GM21825 (cell line): ENCODE results near the gene RNASEL.
"Not testable (repeated sequence)": the region's sequence is repeated elsewhere in the genome, so short reads cannot be mapped to it uniquely, and the experiment has no call there.

ENCODE experiments used
- ATAC-seq: cut with Tn5 transposase; IDR thresholded peaks from one replicate; pipeline ENCODE4 v1.9.1; 2021; ENCODE audit warnings: mild to moderate bottlenecking, moderate library complexity; ENCODE audit not compliant: unreplicated experiment

Gene RNASEL, protein sequence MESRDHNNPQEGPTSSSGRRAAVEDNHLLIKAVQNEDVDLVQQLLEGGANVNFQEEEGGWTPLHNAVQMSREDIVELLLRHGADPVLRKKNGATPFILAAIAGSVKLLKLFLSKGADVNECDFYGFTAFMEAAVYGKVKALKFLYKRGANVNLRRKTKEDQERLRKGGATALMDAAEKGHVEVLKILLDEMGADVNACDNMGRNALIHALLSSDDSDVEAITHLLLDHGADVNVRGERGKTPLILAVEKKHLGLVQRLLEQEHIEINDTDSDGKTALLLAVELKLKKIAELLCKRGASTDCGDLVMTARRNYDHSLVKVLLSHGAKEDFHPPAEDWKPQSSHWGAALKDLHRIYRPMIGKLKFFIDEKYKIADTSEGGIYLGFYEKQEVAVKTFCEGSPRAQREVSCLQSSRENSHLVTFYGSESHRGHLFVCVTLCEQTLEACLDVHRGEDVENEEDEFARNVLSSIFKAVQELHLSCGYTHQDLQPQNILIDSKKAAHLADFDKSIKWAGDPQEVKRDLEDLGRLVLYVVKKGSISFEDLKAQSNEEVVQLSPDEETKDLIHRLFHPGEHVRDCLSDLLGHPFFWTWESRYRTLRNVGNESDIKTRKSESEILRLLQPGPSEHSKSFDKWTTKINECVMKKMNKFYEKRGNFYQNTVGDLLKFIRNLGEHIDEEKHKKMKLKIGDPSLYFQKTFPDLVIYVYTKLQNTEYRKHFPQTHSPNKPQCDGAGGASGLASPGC

DNA sequence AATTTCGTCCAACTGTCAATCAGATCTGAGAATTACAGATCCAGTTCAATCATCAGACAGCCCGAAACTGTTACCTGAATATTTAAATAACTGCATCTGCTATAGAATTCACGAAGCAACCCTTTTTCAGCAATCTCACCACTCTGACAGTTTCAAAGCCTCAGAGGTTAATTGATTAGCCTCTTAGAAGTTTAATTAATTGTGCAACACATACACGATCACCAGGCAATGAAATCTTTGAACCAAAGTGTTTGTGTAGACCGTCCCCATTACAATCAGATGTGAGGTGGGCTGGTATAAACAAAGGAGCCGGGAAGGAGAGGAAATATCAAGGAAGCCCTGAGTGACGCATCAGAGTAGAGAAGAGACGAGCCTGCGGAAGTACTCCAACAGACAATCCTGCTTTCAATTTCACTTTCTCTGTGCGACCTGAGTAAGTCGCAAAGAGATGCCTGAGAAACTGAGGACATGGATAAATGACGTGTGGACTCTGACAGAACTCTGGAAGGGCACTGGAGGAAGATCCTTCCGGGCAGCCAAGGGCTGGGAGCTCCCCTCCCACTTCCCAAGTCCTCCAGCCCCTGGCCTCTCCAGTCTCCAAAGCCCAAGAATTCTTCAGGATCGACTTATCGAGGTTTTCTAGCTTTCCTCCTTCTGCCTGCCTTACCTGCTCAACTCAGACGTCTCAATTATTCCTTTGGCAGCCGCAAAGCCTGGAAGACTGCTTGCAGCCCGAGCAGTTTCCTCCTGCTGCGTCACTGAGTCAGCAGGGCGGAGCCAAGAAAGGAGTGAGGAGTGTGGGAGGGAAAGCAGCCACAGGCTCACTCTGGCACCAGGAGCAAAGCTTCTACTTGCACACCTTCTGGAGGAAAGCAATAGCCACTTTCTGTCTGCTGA is at the start of gene RNASEL:
Gene RNASEL, minus strand, starts transcription at position 757 of the 897 bp plus-strand sequence. CDS start 2,450 bp downstream, outside the sequence.
- peak; percentile 83 for ATAC-seq

DNA sequence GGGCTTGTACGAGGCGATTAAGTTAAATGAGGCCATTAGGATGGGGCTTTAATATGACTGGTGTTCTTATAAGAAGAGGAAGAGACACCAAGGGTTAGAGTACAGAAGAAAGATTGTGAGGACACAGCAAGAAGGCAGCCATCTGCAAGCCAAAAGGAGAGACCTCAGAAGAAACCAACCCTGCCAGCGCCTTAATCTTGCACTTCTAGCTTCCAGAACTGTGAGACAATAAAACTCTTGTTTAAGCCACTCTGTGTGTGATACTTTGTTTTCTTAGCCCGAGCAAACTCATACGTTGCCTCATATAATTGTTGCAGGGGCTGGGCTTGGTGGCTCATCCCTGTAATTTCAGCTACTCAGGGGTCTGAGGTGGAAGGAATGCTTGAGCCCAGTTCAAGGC is 48.7 kb upstream of the RNASEL start:
- ATAC-seq = no peak

DNA sequence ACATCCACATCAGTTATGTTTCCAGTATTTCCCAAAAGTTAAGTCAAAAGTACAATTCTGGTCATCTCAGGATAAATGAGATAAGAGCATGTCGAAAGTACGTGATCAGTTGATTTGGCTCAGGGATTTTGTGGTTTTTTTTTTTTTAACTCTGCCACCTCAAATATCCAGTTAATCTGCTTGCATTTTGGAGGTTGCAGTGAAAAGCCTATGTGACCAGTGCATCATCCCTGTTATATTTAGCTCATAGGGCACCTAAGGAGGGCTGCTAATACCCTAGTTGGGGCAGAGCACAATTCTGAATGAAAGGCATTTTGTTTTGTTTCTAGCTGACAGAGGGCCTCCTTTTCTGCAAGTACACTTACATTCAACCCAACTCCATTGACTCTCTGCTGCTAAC is 46.8 kb upstream of the RNASEL start:
- ATAC-seq = no peak

DNA sequence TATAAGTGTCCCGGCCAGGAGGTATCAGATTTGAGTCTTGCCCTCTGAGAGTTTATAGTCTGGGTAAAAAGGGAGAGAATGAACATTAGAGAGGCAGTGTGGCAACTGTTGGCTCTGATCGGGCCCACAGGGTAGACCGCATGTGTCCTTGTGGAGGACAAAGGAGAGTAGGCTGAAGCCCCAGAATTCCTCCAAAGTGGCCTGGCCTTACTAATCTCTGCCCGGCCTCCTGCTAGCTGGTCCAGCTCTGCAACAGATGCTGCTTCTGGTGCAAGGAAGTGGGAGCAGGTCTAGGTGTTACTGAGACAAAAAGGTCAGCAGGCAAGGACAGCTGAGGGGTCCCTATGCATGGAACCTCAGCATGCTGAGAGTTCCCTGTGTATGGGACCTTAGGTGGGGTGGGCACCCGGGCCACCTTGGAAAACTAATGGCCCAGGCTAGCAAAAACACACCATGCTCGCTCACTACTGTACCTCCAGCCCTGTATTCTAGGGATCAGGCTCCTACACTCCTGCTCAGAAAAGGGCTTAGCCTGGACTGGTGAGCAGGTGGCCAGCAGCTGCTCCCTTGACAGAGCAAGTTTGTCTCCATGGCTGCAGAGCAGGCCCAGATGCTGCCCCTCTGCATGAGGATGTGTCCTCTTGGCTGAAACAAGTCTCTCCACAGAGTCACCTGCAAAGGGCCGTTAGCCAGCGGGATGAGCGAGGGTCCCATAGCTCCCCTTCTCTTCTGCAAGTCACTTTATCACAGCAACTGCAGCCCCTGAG is 45.4 kb upstream of the RNASEL start:
- ATAC-seq = no peak

DNA sequence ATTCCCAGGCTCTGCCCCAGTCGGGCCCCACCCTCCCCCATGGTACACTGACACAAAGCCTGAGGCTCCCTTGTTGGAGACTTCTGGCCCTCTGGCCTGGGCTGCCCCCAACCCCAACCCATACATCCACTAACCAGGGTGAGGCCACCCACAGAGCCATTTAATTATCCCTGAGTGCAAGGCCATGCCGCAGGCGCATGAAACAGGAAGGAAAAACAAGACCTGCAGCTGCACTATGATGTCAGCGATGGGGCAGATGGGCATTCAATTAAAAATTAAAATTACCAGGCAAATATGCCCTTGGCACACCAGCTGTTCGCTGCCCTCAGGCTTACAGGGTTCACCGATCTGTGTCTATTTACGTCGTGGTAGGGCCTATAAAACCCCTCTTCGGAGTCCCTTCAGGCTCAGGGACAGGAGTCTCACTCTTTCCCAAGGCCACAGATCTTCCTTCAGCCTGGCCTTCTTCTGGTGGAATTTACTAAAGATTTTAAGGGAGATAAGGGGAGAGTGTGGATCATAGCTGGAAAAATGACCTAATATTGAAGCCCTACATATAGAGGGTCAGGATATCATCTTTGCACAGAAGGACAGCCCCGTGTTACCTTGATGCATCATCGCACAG is 44.7 kb upstream of the RNASEL start:
- ATAC-seq = no peak

DNA sequence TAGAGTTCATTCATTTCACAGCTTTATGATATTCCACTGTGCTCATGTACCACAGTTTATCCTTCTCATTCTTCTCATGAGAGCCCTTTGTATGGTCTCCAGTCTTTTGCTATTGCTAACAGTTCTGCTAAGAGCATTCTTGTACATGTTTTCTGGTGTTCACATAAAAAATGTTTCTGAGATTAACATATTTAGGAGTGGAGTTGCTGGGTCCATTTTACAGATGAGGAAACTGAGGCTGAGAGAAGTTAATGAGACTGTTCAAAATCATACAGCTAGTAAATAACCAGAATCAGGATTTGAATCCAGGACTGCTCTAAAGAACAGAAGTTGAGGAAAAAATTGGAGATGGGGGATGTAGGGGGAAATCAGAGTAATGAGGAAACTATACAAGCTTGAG is 44.0 kb upstream of the RNASEL start:
- no peak for ATAC-seq

DNA sequence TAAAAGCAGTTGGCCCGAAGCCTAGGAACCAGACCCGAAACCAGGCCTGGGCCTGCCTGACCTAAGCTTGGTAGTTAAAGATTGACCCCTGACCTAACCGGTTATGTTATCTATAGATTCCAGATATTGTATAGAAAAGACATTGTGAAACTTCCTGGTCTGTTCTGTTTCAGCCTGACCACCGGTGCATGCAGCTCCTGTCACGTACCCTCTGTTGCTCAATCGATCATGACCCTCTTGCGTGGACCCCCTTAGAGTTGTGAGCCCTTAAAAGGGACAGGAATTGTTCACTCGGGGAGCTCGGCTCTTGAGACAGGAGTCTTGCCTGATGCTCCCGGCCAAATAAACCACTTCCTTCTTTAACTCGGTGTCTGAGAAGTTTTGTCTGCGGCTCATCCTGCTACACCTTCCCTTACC is 43.4 kb upstream of the RNASEL start:
- ATAC-seq = not testable (repeated sequence)

DNA sequence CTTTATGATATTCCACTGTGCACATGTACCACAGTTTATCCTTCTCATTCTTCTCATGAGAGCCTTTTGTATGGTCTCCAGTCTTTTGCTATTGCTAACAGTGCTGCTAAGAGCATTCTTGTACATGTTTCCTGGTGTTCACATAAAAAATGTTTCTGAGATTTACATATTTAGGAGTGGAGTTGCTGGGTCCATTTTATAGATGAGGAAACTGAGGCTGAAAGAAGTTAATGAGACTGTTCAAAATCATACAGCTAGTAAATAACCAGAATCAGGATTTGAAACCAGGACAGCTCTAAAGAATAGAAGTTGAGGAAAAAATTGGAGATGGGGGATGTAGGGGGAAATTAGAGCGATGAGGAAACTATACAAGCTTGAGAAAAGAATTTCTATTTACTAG is 42.9 kb upstream of the RNASEL start:
- no peak for ATAC-seq

DNA sequence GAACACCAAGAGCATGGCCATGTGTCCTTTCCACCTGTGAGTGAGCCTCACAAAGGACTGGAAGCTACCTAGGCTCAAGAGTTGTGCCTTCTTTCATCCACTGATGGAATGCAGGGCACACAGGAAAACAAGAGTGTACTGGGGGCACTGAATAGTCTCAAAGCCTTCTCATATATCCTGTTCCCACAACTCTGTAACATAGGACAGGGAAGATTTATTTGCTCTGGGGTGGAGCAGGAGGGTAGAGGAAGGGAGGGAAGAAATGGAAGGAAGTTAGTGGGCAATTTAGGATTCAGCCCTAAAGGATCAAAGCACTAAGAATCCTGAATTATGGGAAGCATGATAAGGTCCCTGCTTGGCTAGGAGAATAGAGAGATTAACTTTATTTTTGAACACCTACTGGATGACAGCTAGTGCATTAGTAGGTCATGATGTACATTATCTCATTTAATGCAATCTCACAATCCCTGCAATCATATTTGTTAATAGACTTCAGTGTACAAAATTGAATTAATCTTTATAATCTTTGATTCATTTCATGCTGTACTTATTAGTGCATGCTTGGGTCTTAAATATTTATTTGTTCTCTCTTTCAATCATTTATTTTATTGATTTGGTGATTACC is 42.1 kb upstream of the RNASEL start:
- ATAC-seq = no peak

DNA sequence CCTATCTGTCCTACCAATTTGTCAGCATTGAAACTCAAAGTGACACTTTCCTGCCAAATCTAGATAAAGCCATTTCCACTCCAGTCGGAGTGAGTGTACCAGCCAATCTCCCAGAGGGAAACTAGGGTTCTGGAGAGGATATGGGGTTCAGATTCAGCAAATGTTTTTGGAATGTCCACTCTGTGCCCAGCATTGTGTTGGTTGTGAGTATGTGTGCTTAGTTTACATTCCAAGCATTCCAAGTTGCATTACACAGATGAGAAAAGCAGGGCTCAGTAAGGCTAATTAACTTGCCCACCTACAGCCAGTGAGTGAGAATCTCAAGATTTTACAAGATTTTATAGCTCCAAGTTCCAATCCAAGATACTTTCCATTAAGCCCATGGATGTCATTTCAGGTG is 41.5 kb upstream of the RNASEL start:
- ATAC-seq = no peak

DNA sequence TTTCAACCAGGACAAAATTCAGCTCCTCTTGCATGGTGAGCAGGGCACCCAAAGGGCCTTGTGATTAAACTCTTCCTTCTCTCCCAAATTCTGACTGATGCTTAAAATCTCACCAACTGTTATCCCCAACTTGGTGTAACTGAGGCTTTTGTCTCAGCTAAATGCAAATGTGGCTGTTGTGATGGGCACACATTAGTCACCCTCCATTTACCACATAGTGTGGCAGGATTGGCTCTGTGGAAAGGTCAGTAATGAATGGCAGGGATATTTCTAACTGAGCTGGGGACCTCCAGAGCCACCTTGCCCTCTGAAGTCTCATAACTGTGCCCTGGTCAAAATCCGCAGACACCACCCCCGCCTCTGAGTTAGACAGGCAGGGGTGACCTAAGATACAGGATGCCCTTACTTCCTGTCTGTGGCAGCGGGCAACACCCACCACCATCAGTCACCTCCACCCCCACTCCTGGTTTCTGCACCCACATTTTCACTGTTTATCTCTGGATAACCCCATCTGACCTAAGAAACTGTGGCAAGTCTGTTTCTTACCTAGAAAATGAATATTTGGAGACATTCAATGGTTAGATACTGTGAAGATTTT is 40.5 kb upstream of the RNASEL start:
- ATAC-seq = peak; percentile 55

DNA sequence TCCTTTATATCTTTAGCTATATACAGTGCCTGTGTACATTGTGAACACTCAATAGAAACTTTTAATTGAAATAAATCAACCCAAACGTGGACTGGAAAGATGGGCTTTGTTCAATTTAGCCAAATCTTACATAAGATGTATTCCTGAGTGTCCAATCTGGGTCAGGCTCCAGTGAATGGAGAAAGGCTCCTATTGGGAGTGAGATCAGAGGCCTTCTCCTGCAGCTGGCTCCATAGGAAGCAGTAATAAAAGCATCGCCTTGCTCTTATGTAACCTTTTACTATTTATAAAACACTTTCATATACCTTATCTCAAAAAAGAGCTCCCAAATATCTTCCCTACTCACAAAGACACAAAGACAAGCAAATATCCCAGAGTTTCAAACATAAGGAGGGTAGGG is 40.0 kb upstream of the RNASEL start:
- no peak for ATAC-seq

DNA sequence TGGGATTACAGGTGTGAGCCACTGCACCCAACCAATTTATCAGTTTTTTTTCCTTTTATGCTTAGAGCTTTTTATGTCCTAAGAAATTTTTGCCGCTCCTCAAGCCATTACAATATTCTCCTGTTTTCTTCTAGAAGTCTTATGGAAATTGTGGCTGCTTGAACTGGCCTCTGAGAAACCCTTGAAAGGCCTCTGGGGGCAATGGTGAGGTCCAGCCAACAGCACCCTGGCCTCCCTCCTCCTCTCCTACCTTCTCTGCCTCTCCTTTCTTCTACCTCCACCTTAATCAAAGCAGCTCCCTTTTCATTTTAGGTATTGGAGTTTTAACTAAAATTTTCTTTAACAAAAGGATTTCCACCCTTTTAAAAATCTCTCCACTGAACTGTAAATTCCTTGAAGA is 39.6 kb upstream of the RNASEL start:
- ATAC-seq = no peak

DNA sequence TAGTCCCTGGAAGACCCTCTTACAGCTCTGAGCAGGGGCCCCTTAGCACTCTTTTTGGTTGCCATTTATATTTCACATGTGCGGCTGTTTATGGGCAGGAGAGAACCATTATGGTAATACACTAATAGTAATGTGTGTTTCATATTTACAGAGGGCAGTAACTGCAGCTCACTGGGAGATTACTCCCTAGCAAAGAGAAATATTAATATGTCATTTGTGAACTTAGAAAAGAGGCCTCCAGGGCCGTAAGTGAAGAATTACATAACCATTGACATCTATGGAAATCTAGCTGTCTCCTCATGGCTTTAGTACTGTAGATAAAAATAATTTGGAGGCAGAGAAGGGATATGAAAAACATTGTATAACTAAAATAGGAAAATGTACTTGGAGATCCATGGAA is 38.6 kb upstream of the RNASEL start:
- ATAC-seq = no peak

DNA sequence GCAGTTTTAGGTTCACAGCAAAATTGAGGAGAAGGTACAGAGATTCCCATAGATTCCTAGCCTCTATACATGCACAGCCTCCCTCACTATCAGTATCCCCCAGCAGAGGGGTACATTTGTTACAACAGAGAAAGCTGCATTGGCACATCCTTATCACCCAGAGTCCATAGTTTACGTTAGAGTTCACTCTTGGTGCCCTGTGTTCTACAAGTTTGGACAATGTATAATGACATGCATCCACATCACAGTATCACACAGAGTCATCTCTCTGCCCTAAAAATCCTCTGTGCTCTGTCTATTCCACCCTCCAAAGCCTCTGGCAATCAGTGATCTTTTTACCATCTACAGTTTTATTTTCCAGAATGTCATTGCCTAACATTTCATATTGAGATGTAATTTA is 37.5 kb upstream of the RNASEL start:
- ATAC-seq = no peak

DNA sequence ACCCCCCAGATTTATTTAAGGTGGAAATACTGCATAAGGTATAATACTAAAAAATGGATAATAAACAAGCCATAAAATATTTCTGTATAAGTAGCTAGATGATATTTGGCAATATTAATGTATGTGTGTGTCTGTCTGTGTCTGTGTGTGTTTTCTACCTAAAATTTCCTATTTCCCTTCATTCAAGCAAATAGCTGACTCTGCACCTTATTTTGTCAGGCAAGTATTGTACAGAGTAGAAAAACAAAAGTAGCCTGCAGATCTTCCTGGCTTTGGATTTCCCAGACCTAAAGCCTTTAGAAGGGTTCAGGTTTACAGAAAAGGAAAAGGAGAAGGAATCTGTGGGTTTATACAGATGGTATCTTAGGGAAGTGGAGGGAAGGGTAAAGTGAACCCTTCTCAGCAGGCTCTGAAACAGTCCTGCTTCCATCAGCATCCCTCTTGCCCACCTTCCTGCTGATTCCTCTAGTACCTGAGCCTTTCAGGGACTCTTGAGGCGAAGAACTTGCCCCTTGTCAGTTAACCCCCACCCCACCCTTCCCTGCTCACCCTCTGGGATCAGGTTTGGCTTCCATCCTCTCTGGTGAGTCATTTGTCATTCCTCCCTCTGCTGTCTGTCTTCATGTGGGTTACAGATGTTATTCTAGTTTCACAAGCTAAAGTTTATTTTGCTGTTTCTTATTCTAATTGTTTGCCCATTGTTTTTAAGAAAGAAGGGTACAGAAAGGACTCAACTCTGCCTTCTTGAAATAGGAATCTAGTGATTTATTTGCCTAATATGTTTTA is 36.9 kb upstream of the RNASEL start:
- ATAC-seq = no peak

DNA sequence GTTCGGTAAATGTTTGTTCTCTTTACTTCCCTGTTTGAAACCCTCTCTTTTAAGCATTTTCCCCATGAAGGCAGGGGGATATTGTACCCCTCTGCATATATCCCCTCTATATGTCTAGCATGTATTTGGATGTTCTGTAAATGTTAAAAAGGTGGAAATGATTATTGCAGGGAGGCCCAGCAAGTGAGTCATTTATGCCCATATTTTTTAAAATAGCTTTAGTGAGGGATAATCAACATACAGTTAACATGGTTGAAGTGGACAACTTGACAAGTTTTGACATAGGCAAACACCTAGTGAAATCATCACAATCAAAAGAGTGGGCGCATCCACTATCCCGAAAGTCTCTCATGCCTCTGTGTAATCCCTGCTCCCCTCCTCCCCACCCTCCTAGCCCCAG is 36.0 kb upstream of the RNASEL start:
- ATAC-seq = no peak

DNA sequence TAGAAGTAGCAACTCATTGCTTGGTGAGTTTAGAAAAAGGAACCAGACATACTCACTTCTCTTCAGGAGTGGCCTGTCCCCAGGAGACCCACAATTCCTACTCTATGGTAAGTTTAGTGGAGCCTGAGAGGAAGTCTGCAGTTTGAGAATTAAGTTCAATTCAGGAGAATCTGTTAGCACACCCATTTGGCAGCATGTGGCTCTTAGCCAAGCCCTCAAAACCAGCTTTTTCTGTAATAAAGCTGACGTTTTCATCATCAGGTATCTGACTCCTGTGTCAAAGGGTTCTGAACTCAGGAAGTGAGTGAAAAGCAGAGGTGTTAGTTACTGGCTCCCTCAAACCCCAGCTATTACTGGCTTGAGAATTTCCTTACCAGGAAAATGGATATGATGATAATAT is 35.5 kb upstream of the RNASEL start:
- ATAC-seq = no peak
